A673 (cell line): ENCODE measurements around the gene MDN1. TPM values are rescaled to one million over a fixed set of nuclear protein-coding genes. Genes with fewer than 3 reads are reported as not detected.

Experiments used
- BruUV-seq: library from RNA; stranded (reverse); fragments of 400-500 nt; replicated peaks from 2 replicates; lab custom pipeline; 2021; lab: Mats Ljungman, UMichigan
- CTCF ChIA-PET: fragments of 300-600 bp; sonication (Branson Sonifier 250); formaldehyde crosslinking; loops from one replicate; lab custom pipeline; 2022; ENCODE audit warnings: antibody characterized with exemption; lab: Charles Lee
- POLR2A ChIA-PET: fragments of 300-600 bp; sonication (Branson Sonifier 250); formaldehyde crosslinking; loops from one replicate; lab custom pipeline; 2022; ENCODE audit warnings: antibody characterized with exemption; ENCODE audit not compliant: low non-redundant PET; lab: Charles Lee
- DNase-seq: peaks from one replicate; pipeline ENCODE4 v3.0.0-alpha.2; 2015; ENCODE audit warnings: low spot score
- H3K27ac ChIP-seq: fragments of 200-600 bp; sonication (generic); 2 replicates; pipeline ENCODE4 v1.5.1; 2016; ENCODE audit warnings: mixed run types, low read depth, mild to moderate bottlenecking, mixed read lengths, antibody characterized with exemption, low read length; ENCODE audit not compliant: poor library complexity, severe bottlenecking
- H3K27me3 ChIP-seq: fragments of 200-600 bp; sonication (generic); replicated peaks from 2 replicates; pipeline ENCODE4 v1.6.1; 2017; ENCODE audit warnings: mixed run types, low read depth, mild to moderate bottlenecking, mixed read lengths, antibody characterized with exemption, low read length; ENCODE audit not compliant: insufficient read depth, poor library complexity
- H3K36me3 ChIP-seq: fragments of 200-600 bp; sonication (generic); 2 replicates; pipeline ENCODE4 v1.6.1; 2016; ENCODE audit warnings: mixed run types, mild to moderate bottlenecking, mixed read lengths, antibody characterized with exemption, low read length; ENCODE audit not compliant: insufficient read depth, poor library complexity, severe bottlenecking
- H3K4me1 ChIP-seq: fragments of 200-600 bp; sonication (generic); 2 replicates; pipeline ENCODE4 v1.6.1; 2017; ENCODE audit warnings: mixed run types, mild to moderate bottlenecking, mixed read lengths, antibody characterized with exemption, low read length; ENCODE audit not compliant: insufficient read depth, poor library complexity, severe bottlenecking
- H3K4me3 ChIP-seq: fragments of 200-600 bp; sonication (generic); 2 replicates; pipeline ENCODE4 v1.5.1; 2016; ENCODE audit warnings: low read depth, mixed run types, mild to moderate bottlenecking, mixed read lengths, low read length; ENCODE audit not compliant: poor library complexity, severe bottlenecking
- H3K9me3 ChIP-seq: fragments of 200-600 bp; sonication (generic); 2 replicates; pipeline ENCODE4 v1.6.1; 2016; ENCODE audit warnings: mixed run types, low read depth, mild to moderate bottlenecking, mixed read lengths, antibody characterized with exemption, low read length; ENCODE audit not compliant: poor library complexity, severe bottlenecking
- CTCF ChIP-seq: fragments of 300-800, 200-600 bp; sonication (generic); conservative IDR thresholded peaks from 2 replicates; pipeline ENCODE4 v1.5.1; 2017; ENCODE audit warnings: low read depth, mild to moderate bottlenecking, antibody characterized with exemption, low read length, moderate library complexity, mixed read lengths
- EZH2 ChIP-seq: fragments of 200-600 bp; sonication (generic); IDR thresholded peaks from 2 replicates; pipeline ENCODE4 v1.6.1; 2017; ENCODE audit warnings: borderline replicate concordance, low read depth, mild to moderate bottlenecking, mixed read lengths, antibody characterized with exemption, low read length; ENCODE audit not compliant: poor library complexity, severe bottlenecking
- intact Hi-C: fragments of 100-400 bp; cut with micrococcal nuclease; formaldehyde crosslinking; loops from one replicate; pipeline ENCODE4 v1.10.0; 2022; ENCODE audit not compliant: unreplicated experiment
- total RNA-seq: library from RNA; stranded (reverse); gene quantifications from 2 replicates; pipeline ENCODE4 v1.2.3, GENCODE V29; 2021

Gene MDN1
- total RNA-seq, 1 experiment from 2014 or later, result 64.4 TPM

DNA sequence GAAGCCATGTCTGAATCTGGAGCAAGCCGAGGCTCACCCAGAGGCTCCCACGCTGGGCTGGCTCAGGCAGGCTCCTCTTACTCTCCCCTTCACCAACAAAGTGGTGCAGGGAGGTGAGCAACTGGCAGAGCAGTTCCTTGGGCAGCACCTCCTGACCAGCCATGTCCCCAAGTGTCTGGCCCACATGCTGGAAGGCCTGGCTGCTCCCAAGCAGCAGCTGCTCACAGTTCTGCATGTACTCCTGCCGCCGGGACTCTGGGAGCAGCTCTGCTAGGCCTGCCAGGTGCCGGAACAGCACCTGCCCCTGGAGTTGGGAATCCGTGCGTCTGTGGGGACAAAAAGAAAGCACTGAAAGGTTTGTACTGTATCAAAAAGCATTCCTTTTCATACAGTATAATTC lies 123.9 kb downstream of the MDN1 start:
- Histone ChIP-seq H3K36me3 (peaks cover 76% of the 10 kb centered on the region), H3K4me3 (no peak overlapping the region), H3K4me1 (peaks cover 8% of the 10 kb centered on the region), H3K27me3 (no peaks in the 10 kb centered on the region), H3K9me3 (no peaks in the 10 kb centered on the region), H3K27ac (no peak overlapping the region)
- TF ChIP-seq EZH2, result no peak
- no peak for TF ChIP-seq CTCF
- no TSS peak for BruUV-seq
- ChIA-PET POLR2A (no interaction called here), CTCF (no interaction called here)
- intact Hi-C loops, result no loop called here
- DNase-seq, result no peak

GRCh38 chr6:89694428-89694827 lies 125.2 kb downstream of the MDN1 start:
- DNase-seq, result no peak
- TF ChIP-seq CTCF (no peak), EZH2 (no peak)
- no TSS peak for BruUV-seq
- Histone ChIP-seq H3K4me1 (peaks cover 21% of the 10 kb centered on the region), H3K36me3 (peaks cover 64% of the 10 kb centered on the region), H3K9me3 (no peaks in the 10 kb centered on the region), H3K4me3 (no peak overlapping the region), H3K27ac (no peak overlapping the region), H3K27me3 (no peaks in the 10 kb centered on the region)
- intact Hi-C loops, result no loop called here
- ChIA-PET POLR2A (no interaction called here), CTCF (no interaction called here)

- no peaks in the 10 kb centered on the region for H3K27me3 ChIP-seq
- no peak overlapping the region for H3K4me3 ChIP-seq
- no peaks in the 10 kb centered on the region for H3K9me3 ChIP-seq
- intact Hi-C loops, result no loop called here
- POLR2A ChIA-PET, result no interaction called here
- no peak for TF ChIP-seq CTCF
- TF ChIP-seq EZH2, result no peak
- H3K4me1 ChIP-seq, result peaks cover 24% of the 10 kb centered on the region
- no peak for DNase-seq
- no TSS peak for BruUV-seq
- CTCF ChIA-PET, result no interaction called here
- no peak overlapping the region for H3K27ac ChIP-seq
- peaks cover 59% of the 10 kb centered on the region for H3K36me3 ChIP-seq
Measured at GRCh38 chr6:89693207-89693606, 126.4 kb downstream of the MDN1 start.
